ENCODE data around the gene TPK1. TPM values are rescaled to one million over a fixed set of nuclear protein-coding genes. Genes with fewer than 3 reads are reported as not detected.

The TPK1 gene
- total and polyA plus RNA-seq, 7 donors = 1.7 to 5.1 (median 2.5) TPM

- H3K36me3 ChIP-seq (ENCODE audit: insufficient read depth in 1 of 2, low read depth in 1 of 2) = no peaks in the 10 kb centered on the region
- no peaks in the 10 kb centered on the region for H3K4me1 ChIP-seq
- ATAC-seq = no peak
- WGBS, 3 donors = 30 to 62% (median 49%) methylated on average over 2 of the region's 2 CpGs
- no peaks in the 10 kb centered on the region for H3K27me3 ChIP-seq (ENCODE audit: insufficient read depth in 3 of 3, low read length in 2 of 3)
- no peak for DNase-seq
- TF ChIP-seq, protein P1, sequence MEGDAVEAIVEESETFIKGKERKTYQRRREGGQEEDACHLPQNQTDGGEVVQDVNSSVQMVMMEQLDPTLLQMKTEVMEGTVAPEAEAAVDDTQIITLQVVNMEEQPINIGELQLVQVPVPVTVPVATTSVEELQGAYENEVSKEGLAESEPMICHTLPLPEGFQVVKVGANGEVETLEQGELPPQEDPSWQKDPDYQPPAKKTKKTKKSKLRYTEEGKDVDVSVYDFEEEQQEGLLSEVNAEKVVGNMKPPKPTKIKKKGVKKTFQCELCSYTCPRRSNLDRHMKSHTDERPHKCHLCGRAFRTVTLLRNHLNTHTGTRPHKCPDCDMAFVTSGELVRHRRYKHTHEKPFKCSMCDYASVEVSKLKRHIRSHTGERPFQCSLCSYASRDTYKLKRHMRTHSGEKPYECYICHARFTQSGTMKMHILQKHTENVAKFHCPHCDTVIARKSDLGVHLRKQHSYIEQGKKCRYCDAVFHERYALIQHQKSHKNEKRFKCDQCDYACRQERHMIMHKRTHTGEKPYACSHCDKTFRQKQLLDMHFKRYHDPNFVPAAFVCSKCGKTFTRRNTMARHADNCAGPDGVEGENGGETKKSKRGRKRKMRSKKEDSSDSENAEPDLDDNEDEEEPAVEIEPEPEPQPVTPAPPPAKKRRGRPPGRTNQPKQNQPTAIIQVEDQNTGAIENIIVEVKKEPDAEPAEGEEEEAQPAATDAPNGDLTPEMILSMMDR (IDR thresholded peaks at IDR 0.05) = no peak
- no peak overlapping the region for H3K4me3 ChIP-seq
- H3K9me3 ChIP-seq = no peaks in the 10 kb centered on the region
- H3K27ac ChIP-seq = no peak overlapping the region
- intact Hi-C loops (cut with DNase I) = no loop called here
Measured at GRCh38 chr7:144771174-144771573, 64.7 kb downstream of the TPK1 start.

DNA sequence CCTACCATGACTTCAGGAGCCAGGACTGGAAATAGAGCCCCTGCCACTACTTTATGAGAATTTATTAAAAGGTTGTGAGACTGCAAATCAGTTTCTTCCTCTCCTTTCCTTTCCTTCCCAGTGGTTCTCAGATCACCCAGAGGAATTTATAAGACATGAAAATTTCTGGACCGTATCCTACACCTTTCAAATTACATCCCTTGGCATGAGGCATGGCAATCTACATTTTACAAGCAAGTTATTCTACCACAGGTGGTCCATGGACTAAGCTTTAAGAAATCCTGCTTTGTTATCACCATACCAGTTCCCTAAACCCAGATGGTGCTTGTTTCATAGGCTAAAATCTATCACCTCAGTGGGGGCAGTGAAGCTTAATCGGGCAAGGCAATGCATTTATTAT lies 66.5 kb downstream of the TPK1 start:
- 82 to 90% (median 85%) methylated on average over 2 of the region's 2 CpGs for WGBS, 3 donors
- ATAC-seq (no peak), DNase-seq (no peak)
- Histone ChIP-seq H3K27ac (no peak overlapping the region), H3K4me1 (no peaks in the 10 kb centered on the region), H3K4me3 (no peak overlapping the region), H3K36me3 (ENCODE audit: insufficient read depth in 1 of 2, low read depth in 1 of 2) (no peaks in the 10 kb centered on the region), H3K9me3 (no peaks in the 10 kb centered on the region), H3K27me3 (ENCODE audit: insufficient read depth in 3 of 3, low read length in 2 of 3) (no peaks in the 10 kb centered on the region)
- TF ChIP-seq, protein P1 (IDR thresholded peaks at IDR 0.05) = no peak
- intact Hi-C loops (cut with DNase I) = no loop called here

GRCh38 chr7:144768633-144769032 lies 67.2 kb downstream of the TPK1 start:
- WGBS, 3 donors = 87 to 94% (median 92%) methylated on average over 2 of the region's 2 CpGs
- TF ChIP-seq, protein P1 (IDR thresholded peaks at IDR 0.05) = no peak
- Histone ChIP-seq H3K27me3 (ENCODE audit: insufficient read depth in 3 of 3, low read length in 2 of 3) (no peaks in the 10 kb centered on the region), H3K27ac (no peak overlapping the region), H3K4me1 (no peaks in the 10 kb centered on the region), H3K36me3 (ENCODE audit: insufficient read depth in 1 of 2, low read depth in 1 of 2) (no peaks in the 10 kb centered on the region), H3K4me3 (no peak overlapping the region), H3K9me3 (no peaks in the 10 kb centered on the region)
- ATAC-seq = no peak
- intact Hi-C loops (cut with DNase I) = no loop called here
- no peak for DNase-seq

DNA sequence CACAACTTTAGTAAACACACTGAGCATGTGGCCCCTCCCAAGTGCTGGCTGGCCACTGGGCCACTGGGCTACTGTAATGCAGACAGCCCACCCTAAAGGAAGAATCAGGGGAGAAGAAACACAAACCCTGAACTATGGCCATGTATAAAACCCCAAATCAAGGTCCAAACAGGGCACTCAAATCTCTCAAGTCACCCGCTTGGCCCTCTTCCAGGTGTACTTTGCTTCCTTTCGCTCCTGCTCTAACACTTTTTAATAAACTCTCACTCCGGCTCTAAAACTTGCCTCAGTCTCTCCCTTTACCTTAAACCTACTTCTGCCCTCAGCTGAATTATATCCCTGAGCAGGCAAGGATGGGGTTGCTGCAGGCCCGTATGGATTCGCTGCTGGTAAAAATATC lies 72.6 kb downstream of the TPK1 start:
- no peaks in the 10 kb centered on the region for H3K27me3 ChIP-seq (ENCODE audit: insufficient read depth in 3 of 3, low read length in 2 of 3)
- 87 to 93% (median 93%) methylated on average over 5 of the region's 5 CpGs for WGBS, 3 donors
- TF ChIP-seq, protein P1 (IDR thresholded peaks at IDR 0.05) = no peak
- no peaks in the 10 kb centered on the region for H3K4me1 ChIP-seq
- no peak for DNase-seq
- H3K4me3 ChIP-seq = no peak overlapping the region
- intact Hi-C loops (cut with DNase I) = no loop called here
- H3K9me3 ChIP-seq = no peaks in the 10 kb centered on the region
- ATAC-seq = no peak
- no peak overlapping the region for H3K27ac ChIP-seq
- no peaks in the 10 kb centered on the region for H3K36me3 ChIP-seq (ENCODE audit: insufficient read depth in 1 of 2, low read depth in 1 of 2)

GRCh38 chr7:144762853-144763252 lies 73.0 kb downstream of the TPK1 start:
- TF ChIP-seq, protein P1 (IDR thresholded peaks at IDR 0.05) = no peak
- H3K27me3 ChIP-seq (ENCODE audit: insufficient read depth in 3 of 3, low read length in 2 of 3) = no peaks in the 10 kb centered on the region
- H3K36me3 ChIP-seq (ENCODE audit: insufficient read depth in 1 of 2, low read depth in 1 of 2) = no peaks in the 10 kb centered on the region
- no peak for ATAC-seq
- intact Hi-C loops (cut with DNase I) = no loop called here
- WGBS, 3 donors = 57 to 65% (median 60%) methylated on average over 1 of the region's 1 CpG
- DNase-seq = no peak
- H3K27ac ChIP-seq = no peak overlapping the region
- no peaks in the 10 kb centered on the region for H3K9me3 ChIP-seq
- no peak overlapping the region for H3K4me3 ChIP-seq
- H3K4me1 ChIP-seq = no peaks in the 10 kb centered on the region

Measured in psoas muscle (tissue), 8 donors.